ENCODE results near the gene ZFHX3. TPM values are rescaled to one million over a fixed set of nuclear protein-coding genes. Genes with fewer than 3 reads are reported as not detected.

Gene ZFHX3
- polyA plus RNA-seq, 1 donor (not counting 4 experiments of a cell fraction or from before 2014, with no cell fraction given), result 1.2 TPM

DNA sequence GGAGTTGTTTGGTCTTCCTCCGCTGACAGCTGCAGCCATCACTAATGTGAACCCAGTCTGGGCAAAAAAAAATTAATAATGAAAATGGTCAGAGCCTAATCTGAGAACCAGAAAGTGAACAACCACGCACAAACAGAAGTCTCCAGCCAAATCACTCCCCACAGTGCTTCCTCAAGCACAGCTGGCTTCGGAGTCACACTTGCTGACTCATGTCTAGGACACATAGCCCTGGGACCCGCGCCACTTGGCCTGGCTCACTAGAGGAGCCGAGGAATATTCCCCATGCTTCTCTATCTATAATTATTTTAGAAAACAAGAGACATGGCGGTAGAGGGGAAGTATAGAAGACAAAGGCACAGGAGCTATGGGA, 109.1 kb downstream of the ZFHX3 start:
- no peaks in the 10 kb centered on the region for H3K79me2 ChIP-seq (ENCODE audit: control insufficient read depth, insufficient read depth, low read length)
- H3K4me1 ChIP-seq (ENCODE audit: control insufficient read depth, extremely low read depth, insufficient read depth, low read length), result peaks cover 6% of the 10 kb centered on the region
- no peaks in the 10 kb centered on the region for H3K27me3 ChIP-seq (ENCODE audit: control insufficient read depth, extremely low read depth, insufficient read depth, low read length)
- H3K4me2 ChIP-seq (ENCODE audit: control insufficient read depth, extremely low read depth, insufficient read depth, low read depth, low read length), result no peak overlapping the region
- no peaks in the 10 kb centered on the region for H3K9me1 ChIP-seq (ENCODE audit: control insufficient read depth, extremely low read depth, insufficient read depth, low read length)
- H3K27ac ChIP-seq (ENCODE audit: control insufficient read depth, insufficient read depth, low read length), result no peak overlapping the region
- H3K4me3 ChIP-seq (ENCODE audit: control insufficient read depth in 2 of 3, extremely low read depth in 1 of 3, insufficient read depth in 2 of 3, low read depth in 1 of 3, low read length in 3 of 3), result no peak overlapping the region
- H3K9ac ChIP-seq (ENCODE audit: control insufficient read depth, extremely low read depth, insufficient read depth, low read length), result no peak overlapping the region
- no peaks in the 10 kb centered on the region for H3K9me3 ChIP-seq (ENCODE audit: control insufficient read depth, low read depth, low read length)
- H3K36me3 ChIP-seq (ENCODE audit: control insufficient read depth in 2 of 2, extremely low read depth in 1 of 2, insufficient read depth in 2 of 2, low read length in 2 of 2), result peaks cover 0 to 2% of the 10 kb centered on the region in 2 experiments
- TF ChIP-seq, protein P1, sequence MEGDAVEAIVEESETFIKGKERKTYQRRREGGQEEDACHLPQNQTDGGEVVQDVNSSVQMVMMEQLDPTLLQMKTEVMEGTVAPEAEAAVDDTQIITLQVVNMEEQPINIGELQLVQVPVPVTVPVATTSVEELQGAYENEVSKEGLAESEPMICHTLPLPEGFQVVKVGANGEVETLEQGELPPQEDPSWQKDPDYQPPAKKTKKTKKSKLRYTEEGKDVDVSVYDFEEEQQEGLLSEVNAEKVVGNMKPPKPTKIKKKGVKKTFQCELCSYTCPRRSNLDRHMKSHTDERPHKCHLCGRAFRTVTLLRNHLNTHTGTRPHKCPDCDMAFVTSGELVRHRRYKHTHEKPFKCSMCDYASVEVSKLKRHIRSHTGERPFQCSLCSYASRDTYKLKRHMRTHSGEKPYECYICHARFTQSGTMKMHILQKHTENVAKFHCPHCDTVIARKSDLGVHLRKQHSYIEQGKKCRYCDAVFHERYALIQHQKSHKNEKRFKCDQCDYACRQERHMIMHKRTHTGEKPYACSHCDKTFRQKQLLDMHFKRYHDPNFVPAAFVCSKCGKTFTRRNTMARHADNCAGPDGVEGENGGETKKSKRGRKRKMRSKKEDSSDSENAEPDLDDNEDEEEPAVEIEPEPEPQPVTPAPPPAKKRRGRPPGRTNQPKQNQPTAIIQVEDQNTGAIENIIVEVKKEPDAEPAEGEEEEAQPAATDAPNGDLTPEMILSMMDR (optimal IDR thresholded peaks at IDR 0.05 in 1 of 3, IDR thresholded peaks at IDR 0.05 in 1 of 3, conservative IDR thresholded peaks at IDR 0.05 in 1 of 3; ENCODE audit: extremely low read depth in 1 of 3, insufficient read depth in 2 of 3, low read length in 3 of 3), result no peak
- no peak for TF ChIP-seq EZH2 (IDR thresholded peaks at IDR 0.05; ENCODE audit: low read length)
- DNase-seq (ENCODE audit: low read depth, low spot score), result no peak
- peaks cover 8% of the 10 kb centered on the region for H4K20me1 ChIP-seq (ENCODE audit: control insufficient read depth, extremely low read depth, insufficient read depth, low read length)
- dilution Hi-C loops (cut with MboI; ENCODE audit: extremely low pct_ligation_motif_present, low sequenced_read_pairs), result no loop called here
- H2AFZ ChIP-seq (ENCODE audit: control insufficient read depth, low read length), result no peak overlapping the region
- FAIRE-seq, result peak; percentile 17

GRCh38 chr16:72937916-72938794, 109.8 kb downstream of the ZFHX3 start:
- Histone ChIP-seq H4K20me1 (ENCODE audit: control insufficient read depth, extremely low read depth, insufficient read depth, low read length) (peaks cover 6% of the 10 kb centered on the region), H3K9me1 (ENCODE audit: control insufficient read depth, extremely low read depth, insufficient read depth, low read length) (no peaks in the 10 kb centered on the region), H2AFZ (ENCODE audit: control insufficient read depth, low read length) (no peak overlapping the region), H3K4me3 (ENCODE audit: control insufficient read depth in 2 of 3, extremely low read depth in 1 of 3, insufficient read depth in 2 of 3, low read depth in 1 of 3, low read length in 3 of 3) (no peak overlapping the region), H3K9ac (ENCODE audit: control insufficient read depth, extremely low read depth, insufficient read depth, low read length) (no peak overlapping the region), H3K27ac (ENCODE audit: control insufficient read depth, insufficient read depth, low read length) (no peak overlapping the region), H3K4me1 (ENCODE audit: control insufficient read depth, extremely low read depth, insufficient read depth, low read length) (peaks cover 6% of the 10 kb centered on the region), H3K4me2 (ENCODE audit: control insufficient read depth, extremely low read depth, insufficient read depth, low read depth, low read length) (no peak overlapping the region), H3K9me3 (ENCODE audit: control insufficient read depth, low read depth, low read length) (no peaks in the 10 kb centered on the region), H3K36me3 (ENCODE audit: control insufficient read depth in 2 of 2, extremely low read depth in 1 of 2, insufficient read depth in 2 of 2, low read length in 2 of 2) (peaks cover 0 to 2% of the 10 kb centered on the region in 2 experiments), H3K27me3 (ENCODE audit: control insufficient read depth, extremely low read depth, insufficient read depth, low read length) (no peaks in the 10 kb centered on the region), H3K79me2 (ENCODE audit: control insufficient read depth, insufficient read depth, low read length) (no peaks in the 10 kb centered on the region)
- TF ChIP-seq, protein P1 (optimal IDR thresholded peaks at IDR 0.05 in 1 of 3, IDR thresholded peaks at IDR 0.05 in 1 of 3, conservative IDR thresholded peaks at IDR 0.05 in 1 of 3; ENCODE audit: extremely low read depth in 1 of 3, insufficient read depth in 2 of 3, low read length in 3 of 3), result no peak
- TF ChIP-seq EZH2 (IDR thresholded peaks at IDR 0.05; ENCODE audit: low read length), result no peak
- FAIRE-seq, result no peak
- no peak for DNase-seq (ENCODE audit: low read depth, low spot score)
- dilution Hi-C loops (cut with MboI; ENCODE audit: extremely low pct_ligation_motif_present, low sequenced_read_pairs), result no loop called here
